Fibroblast of lung (primary cell): ENCODE measurements around the gene LIPK. TPM values are rescaled to one million over a fixed set of nuclear protein-coding genes. Genes with fewer than 3 reads are reported as not detected.

ENCODE experiments used
- DNase-seq, 2 donors: peaks; one replicate each; pipeline versions ENCODE4 v3.0.0 to v3.0.0-alpha.2; 2010; ENCODE audit warnings: low read depth in 2 of 2
- H2AFZ ChIP-seq: 2 replicates; pipeline ENCODE4 v1.5.1; 2012; ENCODE audit warnings: low read length, control low read depth, inconsistent platforms
- H3K27ac ChIP-seq: 2 replicates; pipeline ENCODE4 v1.5.1; 2011; ENCODE audit warnings: low read length, control low read depth; ENCODE audit not compliant: insufficient read depth
- H3K27me3 ChIP-seq: 2 replicates; pipeline ENCODE4 v1.5.1; 2011; ENCODE audit warnings: mild to moderate bottlenecking, low read length; ENCODE audit not compliant: control insufficient read depth, insufficient read depth
- H3K36me3 ChIP-seq: 2 replicates; pipeline ENCODE4 v1.5.1; 2011; ENCODE audit warnings: low read length; ENCODE audit not compliant: control insufficient read depth, insufficient read depth
- H3K4me1 ChIP-seq: 2 replicates; pipeline ENCODE4 v1.5.1; 2011; ENCODE audit warnings: low read length; ENCODE audit not compliant: control insufficient read depth, insufficient read depth; ENCODE audit errors: extremely low read depth
- H3K4me2 ChIP-seq: 2 replicates; pipeline ENCODE4 v1.5.1; 2011; ENCODE audit warnings: low read length, control low read depth; ENCODE audit not compliant: insufficient read depth; ENCODE audit errors: extremely low read depth
- H3K4me3 ChIP-seq, 4 experiments: fragments of 200-600 bp in 1 of 4; sonication (generic) in 1 of 4; replicated peaks in 1 of 4; 2 replicates each; pipeline ENCODE4 v1.5.1; 2011 to 2016; ENCODE audit warnings: low read length in 4 of 4, low read depth in 3 of 4, mild to moderate bottlenecking in 3 of 4, control low read depth in 2 of 4, inconsistent platforms in 1 of 4, mixed read lengths in 1 of 4; ENCODE audit not compliant: insufficient read depth in 1 of 4; ENCODE audit errors: control extremely low read depth in 1 of 4
- H3K79me2 ChIP-seq: 2 replicates; pipeline ENCODE4 v1.5.1; 2012; ENCODE audit warnings: mild to moderate bottlenecking, low read length, inconsistent platforms; ENCODE audit not compliant: control insufficient read depth, insufficient read depth
- H3K9ac ChIP-seq: 2 replicates; pipeline ENCODE4 v1.5.1; 2011; ENCODE audit warnings: mild to moderate bottlenecking, low read length, control low read depth; ENCODE audit not compliant: insufficient read depth
- H3K9me3 ChIP-seq: 2 replicates; pipeline ENCODE4 v1.5.1; 2012; ENCODE audit warnings: low read depth, low read length; ENCODE audit not compliant: control insufficient read depth, insufficient read depth
- H4K20me1 ChIP-seq: 2 replicates; pipeline ENCODE4 v1.5.1; 2011; ENCODE audit warnings: low read length; ENCODE audit not compliant: control insufficient read depth, insufficient read depth; ENCODE audit errors: extremely low read depth
- CTCF ChIP-seq, 2 donors: IDR thresholded peaks in 1 of 2; conservative IDR thresholded peaks in 1 of 2; 1 replicate in 1 of 2; 2 replicates in 1 of 2; pipeline ENCODE4 v1.5.1; 2011 to 2012; ENCODE audit warnings: low read length in 2 of 2, control low read depth in 1 of 2, inconsistent platforms in 1 of 2, low read depth in 1 of 2, mild to moderate bottlenecking in 1 of 2
- EZH2 ChIP-seq: IDR thresholded peaks from 2 replicates; pipeline ENCODE4 v1.5.1; 2012; ENCODE audit warnings: low read length, control low read depth, mild to moderate bottlenecking; ENCODE audit errors: missing control alignments
- polyA plus RNA-seq, 2 donors: library from polyadenylated mRNA; depleted of rRNA in 1 of 2; stranded (reverse) in 1 of 2; unstranded in 1 of 2; fragments of >200 nt; gene quantifications; 2 replicates each; pipeline ENCODE4 v1.2.1, GENCODE V29; 2011 to 2012; ENCODE audit warnings: missing spikeins in 1 of 2
- total RNA-seq: library from RNA; depleted of rRNA; stranded (reverse); fragments of >200 nt; gene quantifications from 2 replicates; pipeline ENCODE4 v1.2.1, GENCODE V29; 2014

The LIPK gene
- total and polyA plus RNA-seq, 2 donors (not counting 1 experiment from before 2014, with no cell fraction given), result not detected

- no peak overlapping the region for H3K9ac ChIP-seq
- no peak for DNase-seq
- H3K79me2 ChIP-seq, result no peaks in the 10 kb centered on the region
- no peak overlapping the region for H3K4me3 ChIP-seq
- H3K27me3 ChIP-seq, result no peaks in the 10 kb centered on the region
- H3K36me3 ChIP-seq, result no peaks in the 10 kb centered on the region
- H3K27ac ChIP-seq, result no peak overlapping the region
- no peaks in the 10 kb centered on the region for H4K20me1 ChIP-seq
- H3K4me2 ChIP-seq, result no peak overlapping the region
- no peak for TF ChIP-seq CTCF (conservative IDR thresholded peaks at IDR 0.05 in 1 of 2, IDR thresholded peaks at IDR 0.05 in 1 of 2; ENCODE audit: low read depth in 1 of 2, low read length in 2 of 2)
- no peak for TF ChIP-seq EZH2
- no peak overlapping the region for H2AFZ ChIP-seq
- no peaks in the 10 kb centered on the region for H3K4me1 ChIP-seq
- H3K9me3 ChIP-seq, result no peaks in the 10 kb centered on the region
These were observed 88.7 kb downstream of the LIPK start for GRCh38 chr10:88794731-88795130.

GRCh38 chr10:88800152-88801125 is 94.4 kb downstream of the LIPK start:
- Histone ChIP-seq H3K4me3 (no peak overlapping the region), H3K79me2 (no peaks in the 10 kb centered on the region), H3K4me1 (no peaks in the 10 kb centered on the region), H3K27ac (no peak overlapping the region), H3K27me3 (no peaks in the 10 kb centered on the region), H3K4me2 (no peak overlapping the region), H4K20me1 (no peaks in the 10 kb centered on the region), H3K9me3 (no peaks in the 10 kb centered on the region), H2AFZ (no peak overlapping the region), H3K36me3 (no peaks in the 10 kb centered on the region), H3K9ac (no peak overlapping the region)
- no peak for TF ChIP-seq CTCF (conservative IDR thresholded peaks at IDR 0.05 in 1 of 2, IDR thresholded peaks at IDR 0.05 in 1 of 2; ENCODE audit: low read depth in 1 of 2, low read length in 2 of 2)
- no peak for TF ChIP-seq EZH2
- DNase-seq, result peak; percentile 21 to 92

Other genes starting within 250 kb of the LIPK start
- gene RNLS, start 122.9 kb upstream of the LIPK start, total RNA-seq, result 11.3 and 16.5 TPM in 2 replicates
- gene RNLS, start 122.9 kb upstream of the LIPK start, polyA plus RNA-seq, result 16.2 and 18.4 TPM in 2 replicates
- gene LIPJ, start 119.5 kb upstream of the LIPK start, total RNA-seq, result under 0.01 and 0.26 TPM in 2 replicates
- not detected in 2 replicates for gene LIPJ, start 119.5 kb upstream of the LIPK start, polyA plus RNA-seq
- not detected in 2 replicates for gene LIPF, start 41.8 kb upstream of the LIPK start, total RNA-seq
- 0.05 TPM in 1 of 2 replicates, not detected in the other for gene LIPF, start 41.8 kb upstream of the LIPK start, polyA plus RNA-seq
- not detected in 2 replicates for gene LIPN, start 53.8 kb downstream of the LIPK start, total RNA-seq
- gene LIPN, start 53.8 kb downstream of the LIPK start, polyA plus RNA-seq, result not detected in 2 replicates
- gene LIPM, start 96.5 kb downstream of the LIPK start, total RNA-seq, result not detected in 2 replicates
- gene LIPM, start 96.5 kb downstream of the LIPK start, polyA plus RNA-seq, result not detected in 2 replicates
- under 0.01 and 0.17 TPM in 2 replicates for gene ANKRD22, start 145.6 kb downstream of the LIPK start, total RNA-seq
- not detected in 2 replicates for gene ANKRD22, start 145.6 kb downstream of the LIPK start, polyA plus RNA-seq
- gene STAMBPL1, start 174.0 kb downstream of the LIPK start, total RNA-seq, result 41.3 and 45.6 TPM in 2 replicates
- 37.1 and 72.5 TPM in 2 replicates for gene STAMBPL1, start 174.0 kb downstream of the LIPK start, polyA plus RNA-seq
- gene ACTA2, start 246.5 kb downstream of the LIPK start, total RNA-seq, result 78.4 and 78.6 TPM in 2 replicates
- 237 and 2,788 TPM in 2 replicates for gene ACTA2, start 246.5 kb downstream of the LIPK start, polyA plus RNA-seq